CD4-positive, alpha-beta T cell (primary cell): ENCODE measurements around the gene KRT15. TPM values are rescaled to one million over a fixed set of nuclear protein-coding genes. Genes with fewer than 3 reads are reported as not detected.

Source experiments
- ATAC-seq: fragments of 200-7000 bp; cut with Tn5 transposase; one replicate; pipeline ENCODE4 v1.10.0; 2022; ENCODE audit warnings: mild to moderate bottlenecking; ENCODE audit not compliant: poor library complexity
- CTCF ChIA-PET: fragments of 350-600 bp; sonication (Branson Sonifier 250); formaldehyde crosslinking; loops from one replicate; lab custom pipeline; 2021; ENCODE audit warnings: antibody characterized with exemption, inconsistent platforms; lab: Charles Lee
- POLR2A ChIA-PET: fragments of 350-600 bp; sonication (Branson Sonifier 250); formaldehyde crosslinking; loops from one replicate; lab custom pipeline; 2021; ENCODE audit warnings: antibody characterized with exemption, inconsistent platforms; lab: Charles Lee
- DNase-seq, 14 experiments: peaks; one replicate each; pipeline ENCODE4 v3.0.0-alpha.2; 2013 to 2020; ENCODE audit warnings: mixed read lengths in 2 of 14
- H3K27ac ChIP-seq, 2 donors: one replicate each; pipeline versions ENCODE4 v1.5.1 to v1.7.0; 2013; ENCODE audit warnings: low read length in 2 of 2, low read depth in 1 of 2, mild to moderate bottlenecking in 1 of 2
- H3K27me3 ChIP-seq, 2 experiments: 1 replicate in 1 of 2; 2 replicates in 1 of 2; pipeline versions ENCODE4 v1.6.1 to v1.7.0; 2013; ENCODE audit warnings: low read length in 2 of 2, control low read depth in 1 of 2, mild to moderate bottlenecking in 1 of 2, moderate library complexity in 1 of 2; ENCODE audit not compliant: insufficient read depth in 2 of 2, control insufficient read depth in 1 of 2
- H3K36me3 ChIP-seq: one replicate; pipeline ENCODE4 v1.6.1; 2013; ENCODE audit warnings: low read length, control low read depth; ENCODE audit not compliant: insufficient read depth
- H3K4me1 ChIP-seq: one replicate; pipeline ENCODE4 v1.6.1; 2013; ENCODE audit warnings: low read length, control low read depth; ENCODE audit not compliant: insufficient read depth
- H3K4me3 ChIP-seq: one replicate; pipeline ENCODE4 v1.5.1; 2013; ENCODE audit warnings: mild to moderate bottlenecking, low read length, moderate library complexity
- H3K9me3 ChIP-seq, 2 experiments: 1 replicate in 1 of 2; 2 replicates in 1 of 2; pipeline versions ENCODE4 v1.6.1 to v1.7.0; 2013; ENCODE audit warnings: low read length in 2 of 2, mild to moderate bottlenecking in 2 of 2, control low read depth in 1 of 2, moderate library complexity in 1 of 2; ENCODE audit not compliant: control insufficient read depth in 1 of 2, insufficient read depth in 1 of 2
- H3K27ac Mint-ChIP-seq: one replicate; pipeline ENCODE4 v1.8.0; 2020; ENCODE audit warnings: mixed read lengths
- H3K27me3 Mint-ChIP-seq: one replicate; pipeline ENCODE4 v1.8.0; 2021; ENCODE audit warnings: mixed read lengths
- H3K36me3 Mint-ChIP-seq: one replicate; pipeline ENCODE4 v1.8.0; 2021; ENCODE audit warnings: low read depth, mixed read lengths
- H3K4me1 Mint-ChIP-seq: one replicate; pipeline ENCODE4 v1.8.0; 2021; ENCODE audit warnings: low read depth, mixed read lengths
- H3K4me3 Mint-ChIP-seq: one replicate; pipeline ENCODE4 v1.8.0; 2020; ENCODE audit warnings: mild to moderate bottlenecking, mixed read lengths
- H3K9me3 Mint-ChIP-seq: one replicate; pipeline ENCODE4 v1.8.0; 2020; ENCODE audit warnings: mixed read lengths
- intact Hi-C, 2 experiments: fragments of 100-400 bp; cut with DNase I in 1 of 2; cut with micrococcal nuclease in 1 of 2; formaldehyde crosslinking; loops; one replicate each; pipeline versions ENCODE4 v1.15.1 to v1.9.0; 2023 to 2025; cut with DNase I, micrococcal nuclease
- total RNA-seq, 174 experiments: library from RNA in 2 of 174; stranded (reverse) in 2 of 174; gene quantifications; one replicate each; pipeline ENCODE4 v1.2.3 and lab custom pipeline; 2021 to 2026
- TF ChIP-seq, protein P1 (sequence below): fragments of 200-600 bp; IDR thresholded peaks from one replicate; pipeline ENCODE4 v1.8.0; 2022; ENCODE audit warnings: antibody characterized with exemption, mild to moderate bottlenecking

The KRT15 gene
- total RNA-seq, 2 experiments from 2014 or later: not detected

DNA sequence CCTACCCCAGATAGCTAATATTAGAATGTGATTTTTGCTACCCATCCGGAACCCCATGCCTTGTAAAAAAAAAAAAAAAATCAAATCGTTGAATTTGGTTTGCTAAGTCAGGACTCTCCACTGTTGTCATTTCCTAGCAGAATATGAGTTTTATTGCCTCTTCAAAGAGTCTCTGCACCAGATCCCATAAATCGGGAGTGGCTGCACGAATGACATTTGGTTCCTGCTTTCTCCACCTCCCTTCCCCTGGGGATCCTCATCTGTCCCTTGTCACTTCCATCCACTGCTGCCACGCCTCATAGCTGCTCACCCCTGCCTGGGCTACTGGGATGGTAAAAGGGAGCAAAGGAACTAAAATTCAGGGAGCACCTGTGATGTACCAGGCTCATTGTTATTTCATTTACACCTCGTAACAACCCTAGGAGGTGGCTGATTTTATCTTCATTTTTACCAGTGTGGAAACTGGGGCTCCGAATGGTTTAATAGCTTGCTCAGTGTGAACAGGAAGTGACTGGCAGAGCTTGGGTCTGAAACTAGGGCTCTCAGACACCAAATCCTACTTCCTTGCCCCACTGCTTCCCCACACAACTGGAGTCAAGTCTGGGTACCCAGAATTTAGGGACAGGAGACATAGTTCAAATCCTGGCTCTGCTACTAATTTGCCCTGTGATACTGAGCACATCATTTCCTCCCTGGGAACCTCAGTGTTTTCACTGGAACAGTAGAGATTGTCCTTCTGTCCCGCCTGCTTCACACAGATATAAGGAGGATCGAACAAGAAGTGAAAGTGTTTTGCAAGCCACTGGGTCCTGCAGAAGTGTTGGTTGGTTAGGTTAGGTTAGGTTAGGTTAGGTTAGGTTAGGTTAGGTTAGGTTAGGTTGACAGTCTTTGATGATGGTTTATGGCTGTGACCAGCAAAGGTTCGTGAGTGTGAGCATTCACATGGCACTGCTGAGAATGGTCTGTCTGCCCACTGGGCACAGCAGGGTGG is 28.4 kb downstream of the KRT15 start:
- ATAC-seq: no peak
- DNase-seq: peak in 1 of 14 experiments; percentile 25
- H3K4me3 ChIP-seq: no peak overlapping the region
- no peak overlapping the region for H3K27ac Mint-ChIP-seq
- peaks cover 7% of the 10 kb centered on the region for H3K4me1 Mint-ChIP-seq
- POLR2A ChIA-PET: interaction anchor here (0.8 kb wide), 1 partner anchor 198 kb away, joined by 3 read pairs; no protein-coding TSS in a partner anchor
- peaks cover 0 to 2% of the 10 kb centered on the region in 2 experiments for H3K27me3 ChIP-seq
- H3K4me1 ChIP-seq: peaks cover 23% of the 10 kb centered on the region
- intact Hi-C loops: loop anchor here in 1 of 2 experiments (10.0 kb wide), 1 partner anchor 165 kb away; no protein-coding TSS in a partner anchor
- no peaks in the 10 kb centered on the region for H3K36me3 Mint-ChIP-seq
- no peaks in the 10 kb centered on the region for H3K36me3 ChIP-seq
- TF ChIP-seq, protein P1, sequence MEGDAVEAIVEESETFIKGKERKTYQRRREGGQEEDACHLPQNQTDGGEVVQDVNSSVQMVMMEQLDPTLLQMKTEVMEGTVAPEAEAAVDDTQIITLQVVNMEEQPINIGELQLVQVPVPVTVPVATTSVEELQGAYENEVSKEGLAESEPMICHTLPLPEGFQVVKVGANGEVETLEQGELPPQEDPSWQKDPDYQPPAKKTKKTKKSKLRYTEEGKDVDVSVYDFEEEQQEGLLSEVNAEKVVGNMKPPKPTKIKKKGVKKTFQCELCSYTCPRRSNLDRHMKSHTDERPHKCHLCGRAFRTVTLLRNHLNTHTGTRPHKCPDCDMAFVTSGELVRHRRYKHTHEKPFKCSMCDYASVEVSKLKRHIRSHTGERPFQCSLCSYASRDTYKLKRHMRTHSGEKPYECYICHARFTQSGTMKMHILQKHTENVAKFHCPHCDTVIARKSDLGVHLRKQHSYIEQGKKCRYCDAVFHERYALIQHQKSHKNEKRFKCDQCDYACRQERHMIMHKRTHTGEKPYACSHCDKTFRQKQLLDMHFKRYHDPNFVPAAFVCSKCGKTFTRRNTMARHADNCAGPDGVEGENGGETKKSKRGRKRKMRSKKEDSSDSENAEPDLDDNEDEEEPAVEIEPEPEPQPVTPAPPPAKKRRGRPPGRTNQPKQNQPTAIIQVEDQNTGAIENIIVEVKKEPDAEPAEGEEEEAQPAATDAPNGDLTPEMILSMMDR: no peak
- CTCF ChIA-PET: no interaction called here
- H3K4me3 Mint-ChIP-seq: no peak overlapping the region
- no peaks in the 10 kb centered on the region for H3K27me3 Mint-ChIP-seq
- H3K27ac ChIP-seq: no peak overlapping the region
- no peaks in the 10 kb centered on the region for H3K9me3 ChIP-seq
- no peaks in the 10 kb centered on the region for H3K9me3 Mint-ChIP-seq

DNA sequence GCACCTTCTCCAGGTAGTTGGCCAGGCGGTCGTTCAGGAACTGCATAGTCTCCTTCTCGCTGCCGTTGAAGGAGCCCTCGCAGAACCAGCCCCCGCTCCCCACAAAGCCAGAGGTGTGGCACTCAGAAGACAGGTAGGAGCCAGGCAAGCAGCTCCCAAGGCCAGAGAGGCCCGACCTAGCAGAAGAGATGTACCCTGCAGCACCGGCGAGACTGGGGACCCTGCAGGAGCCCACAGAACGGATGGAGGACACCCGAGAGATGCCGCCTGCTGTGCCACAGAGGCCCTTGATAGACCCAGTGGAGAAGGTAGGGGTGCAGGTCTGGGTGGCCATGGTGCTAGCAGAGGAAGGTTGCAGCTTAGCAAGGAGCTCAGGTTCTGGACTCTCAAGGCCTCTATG is 29.2 kb downstream of the KRT15 start, which contains the start of gene KRT36:
KRT36 (minus strand) TSS at position 380 of the 400 bp plus-strand sequence; CDS start at position 334, 46 bp downstream.
- H3K4me3 Mint-ChIP-seq: no peak within 1 kb of the TSS
- Histone ChIP-seq H3K36me3 (no peaks in the 10 kb centered on the region), H3K27me3 (peaks cover 0 to 2% of the 10 kb centered on the region in 2 experiments), H3K9me3 (no peaks in the 10 kb centered on the region), H3K4me1 (peaks cover 23% of the 10 kb centered on the region), H3K4me3 (no peak within 1 kb of the TSS), H3K27ac (no peak within 1 kb of the TSS)
- H3K27ac Mint-ChIP-seq: no peak within 1 kb of the TSS
- H3K36me3 Mint-ChIP-seq: no peaks in the 10 kb centered on the region
- TF ChIP-seq, protein P1: no peak
- H3K4me1 Mint-ChIP-seq: peaks cover 7% of the 10 kb centered on the region
- H3K9me3 Mint-ChIP-seq: no peaks in the 10 kb centered on the region
- CTCF ChIA-PET: no interaction called here
- POLR2A ChIA-PET: no interaction called here
- ATAC-seq: no peak
- no peaks in the 10 kb centered on the region for H3K27me3 Mint-ChIP-seq
- intact Hi-C loops: no loop called here
- no peak for DNase-seq

DNA sequence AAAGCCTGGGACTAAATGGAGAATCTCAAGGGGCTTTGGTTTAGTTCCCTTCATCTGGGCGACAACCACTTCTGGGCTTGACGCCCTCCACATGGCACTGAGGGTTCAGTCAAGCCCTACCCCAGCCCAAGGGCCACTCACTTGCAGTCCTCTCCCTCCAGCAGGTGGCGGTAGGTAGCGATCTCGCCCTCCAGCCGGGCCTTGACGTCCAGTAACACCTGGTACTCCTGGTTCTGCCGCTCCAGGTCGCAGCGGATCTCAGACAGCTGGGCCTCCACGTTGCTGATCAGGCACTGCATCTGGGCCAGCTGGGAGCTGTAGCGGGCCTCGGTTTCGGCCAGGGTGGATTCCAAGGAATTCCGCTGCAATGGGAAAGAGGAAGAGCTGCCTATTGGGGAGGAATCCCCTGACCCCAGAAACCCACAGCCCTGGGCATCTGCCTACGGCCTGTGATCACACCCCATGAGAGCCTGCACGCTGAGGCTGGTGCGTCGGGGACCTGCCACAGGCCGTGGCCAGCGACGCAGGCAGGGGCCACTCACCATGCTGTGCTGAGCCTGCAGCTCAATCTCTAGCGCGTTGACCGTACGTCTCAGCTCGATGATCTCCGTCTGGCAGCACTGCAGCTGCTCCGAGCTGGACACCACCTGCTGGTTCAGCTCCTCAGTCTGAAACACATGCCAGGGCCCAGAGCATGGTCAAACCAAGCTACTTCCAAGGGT is 31.7 kb downstream of the KRT15 start:
- POLR2A ChIA-PET: no interaction called here
- Mint-ChIP-seq H3K4me3 (no peak overlapping the region), H3K27me3 (no peaks in the 10 kb centered on the region), H3K9me3 (no peaks in the 10 kb centered on the region), H3K27ac (no peak overlapping the region), H3K36me3 (no peaks in the 10 kb centered on the region), H3K4me1 (no peaks in the 10 kb centered on the region)
- peaks cover 12% of the 10 kb centered on the region for H3K4me1 ChIP-seq
- no peak overlapping the region for H3K27ac ChIP-seq
- intact Hi-C loops: no loop called here
- no peaks in the 10 kb centered on the region for H3K36me3 ChIP-seq
- H3K27me3 ChIP-seq: peaks cover 0 to 2% of the 10 kb centered on the region in 2 experiments
- H3K9me3 ChIP-seq: no peaks in the 10 kb centered on the region
- no peak overlapping the region for H3K4me3 ChIP-seq
- ATAC-seq: no peak
- TF ChIP-seq, protein P1: no peak
- DNase-seq: peak in 8 of 14 experiments; percentile 5 to 47 (median 12)
- CTCF ChIA-PET: no interaction called here
